Fibroblast of the aortic adventitia (primary cell): Measurements from ENCODE around the gene TBC1D4. TPM values are rescaled to one million over a fixed set of nuclear protein-coding genes. Genes with fewer than 3 reads are reported as not detected.

Experiments used
- DNase-seq: peaks from one replicate; pipeline ENCODE4 v3.0.0-alpha.2; 2010; ENCODE audit warnings: low read depth
- H3K4me3 ChIP-seq: 2 replicates; pipeline ENCODE4 v1.5.1; 2011; ENCODE audit warnings: low read depth, mild to moderate bottlenecking, control low read depth, low read length, moderate library complexity
- CTCF ChIP-seq: IDR thresholded peaks from 2 replicates; pipeline ENCODE4 v1.5.1; 2011; ENCODE audit warnings: mild to moderate bottlenecking, low read length, control low read depth, inconsistent platforms; ENCODE audit not compliant: insufficient read depth
- total RNA-seq: library from RNA; depleted of rRNA; stranded (reverse); fragments of >200 nt; gene quantifications from 2 replicates; pipeline ENCODE4 v1.2.3, GENCODE V29; 2012; ENCODE audit warnings: low replicate concordance

TBC1D4 gene
- total RNA-seq, 1 donor: 9.5 TPM

GRCh38 chr13:75347925-75348324 lies 134.0 kb downstream of the TBC1D4 start:
- no peak overlapping the region for H3K4me3 ChIP-seq
- TF ChIP-seq CTCF: no peak
- no peak for DNase-seq

- no peak for TF ChIP-seq CTCF
- no peak for DNase-seq
These were observed 134.5 kb downstream of the TBC1D4 start for GRCh38 chr13:75347457-75347856.

GRCh38 chr13:75345193-75345592 lies 136.8 kb downstream of the TBC1D4 start:
- peak; percentile 42 for DNase-seq

More at GRCh38 chr13:75347457-75347856, 134.5 kb downstream of the TBC1D4 start:
- H3K4me3 ChIP-seq: no peak overlapping the region

GRCh38 chr13:75341028-75341427 lies 140.9 kb downstream of the TBC1D4 start:
- no peak for TF ChIP-seq CTCF
- no peak overlapping the region for H3K4me3 ChIP-seq
- DNase-seq: no peak

More at GRCh38 chr13:75345193-75345592, 136.8 kb downstream of the TBC1D4 start:
- no peak overlapping the region for H3K4me3 ChIP-seq
- no peak for TF ChIP-seq CTCF

GRCh38 chr13:75339635-75340374 lies 142.2 kb downstream of the TBC1D4 start:
- no peak overlapping the region for H3K4me3 ChIP-seq
- DNase-seq: no peak
- TF ChIP-seq CTCF: no peak

GRCh38 chr13:75334634-75335447 lies 147.1 kb downstream of the TBC1D4 start:
- DNase-seq: no peak
- H3K4me3 ChIP-seq: no peak overlapping the region
- no peak for TF ChIP-seq CTCF
